Cardiac septum (tissue), 1 donor: ENCODE data around the gene GANAB. TPM values are rescaled to one million over a fixed set of nuclear protein-coding genes. Genes with fewer than 3 reads are reported as not detected.
"Not testable (repeated sequence)": the region's sequence is repeated elsewhere in the genome, so short reads cannot be mapped to it uniquely, and the experiment has no call there.

Experiments used
- DNase-seq: peaks from one replicate; pipeline ENCODE4 v3.0.0-alpha.2; 2020; ENCODE audit warnings: low spot score
- intact Hi-C: fragments of 100-400 bp; cut with DNase I; formaldehyde crosslinking; loops from one replicate; pipeline ENCODE4 v1.14.0; 2022
- total RNA-seq: library from RNA; stranded (reverse); fragmentation: NEBNext Ultra II Directional; extraction: Animal tissue kit (Norgen Biotek cat#: 25700); gene quantifications from one replicate; pipeline ENCODE4 v1.2.1, GENCODE V29; 2021
- donor health status: DM: no; HTN: no; CAD: no.

Gene GANAB
- total RNA-seq, 1 donor from 2014 or later = 99.8 TPM

DNA sequence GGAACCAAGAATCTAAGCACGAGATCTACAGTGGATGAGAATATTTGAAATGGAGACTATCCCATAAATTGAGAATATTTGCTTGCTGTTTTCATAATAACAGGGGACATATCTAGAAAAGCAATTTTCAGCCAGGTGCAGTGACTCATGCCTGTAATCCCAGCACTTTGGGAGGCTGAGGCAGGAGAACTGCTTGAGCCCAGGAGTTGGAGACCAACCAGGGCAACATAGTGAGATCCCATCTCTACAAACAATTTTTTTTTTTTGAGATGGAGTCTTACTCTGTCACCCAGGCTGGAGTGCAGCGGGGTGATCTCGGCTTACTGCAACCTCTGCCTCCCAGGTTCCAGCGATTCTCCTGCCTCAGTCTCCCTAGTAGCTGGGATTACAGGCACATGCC is 64.7 kb downstream of the GANAB start:
- intact Hi-C loops, DNase-seq: not testable (repeated sequence)

DNA sequence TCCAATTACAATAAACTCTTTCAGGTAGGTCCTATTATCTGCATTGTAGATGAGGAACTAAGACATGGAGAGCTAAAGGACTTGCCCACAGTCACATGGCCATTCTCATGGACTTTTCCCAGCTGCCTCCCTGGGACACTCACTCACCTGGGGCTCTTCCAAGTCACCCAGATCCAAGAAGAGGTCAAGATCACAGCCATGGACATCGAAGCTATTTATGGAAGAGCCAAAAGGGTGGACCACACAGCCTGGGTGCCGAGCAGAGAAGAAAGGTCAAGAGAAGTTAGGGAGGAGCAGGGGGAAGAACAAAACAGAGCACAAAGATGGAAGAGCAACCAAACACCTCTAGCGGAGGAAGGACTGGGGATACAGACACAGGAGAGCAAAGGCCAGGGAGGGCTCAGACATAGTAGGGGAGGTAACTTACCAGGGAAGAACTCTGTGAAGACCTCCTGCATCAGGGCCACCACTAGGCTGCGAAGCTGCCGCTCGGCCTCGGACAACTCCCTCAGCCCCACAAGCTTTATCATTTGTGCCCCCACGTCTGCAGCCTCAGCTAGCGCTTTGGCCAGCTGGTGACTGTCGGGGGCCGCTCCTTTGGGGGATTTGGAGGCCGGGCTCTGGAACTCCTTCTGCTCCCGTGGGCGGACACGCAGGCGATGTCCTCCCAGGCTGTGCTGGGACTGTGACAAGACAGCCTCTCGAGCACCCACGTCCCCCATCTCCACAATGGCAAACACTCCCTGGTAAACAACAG is 65.3 kb downstream of the GANAB start:
- DNase-seq = no peak
- intact Hi-C loops = no loop called here

GRCh38 chr11:62579252-62579651 is 67.2 kb downstream of the GANAB start:
- no peak for DNase-seq
- intact Hi-C loops = no loop called here

DNA sequence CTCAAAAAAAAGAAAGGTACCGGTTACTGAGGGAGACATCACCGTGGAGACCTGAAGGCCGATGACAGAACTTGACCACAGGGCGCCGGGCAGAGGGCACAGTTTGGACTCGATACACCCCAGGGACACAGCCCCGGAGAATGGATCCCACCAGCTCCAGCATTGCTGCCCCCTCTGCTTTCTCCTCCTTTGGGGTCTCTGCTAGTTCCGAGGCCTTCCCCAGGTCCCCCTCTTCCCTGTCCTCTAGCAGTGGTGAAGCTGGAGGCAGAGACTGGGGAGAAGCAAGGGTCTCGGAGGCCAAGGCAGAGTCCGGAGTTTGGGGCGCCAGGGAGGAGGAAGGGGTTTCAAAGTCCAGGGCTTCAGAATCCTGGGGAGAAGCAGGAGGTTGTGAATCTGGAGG is 67.9 kb downstream of the GANAB start:
- no peak for DNase-seq
- intact Hi-C loops = no loop called here

GRCh38 chr11:62577046-62577714 is 69.2 kb downstream of the GANAB start:
- intact Hi-C loops = no loop called here
- DNase-seq = no peak

- intact Hi-C loops = no loop called here
- DNase-seq = no peak
Observed at GRCh38 chr11:62575837-62576236, 70.6 kb downstream of the GANAB start.

- no peak for DNase-seq
- intact Hi-C loops = no loop called here
Observed at GRCh38 chr11:62575156-62575555, 71.3 kb downstream of the GANAB start.

Other genes starting within 250 kb of the GANAB start
- gene SCGB1A1, start 227.6 kb downstream of the GANAB start, total RNA-seq = not detected
- 485 TPM for gene AHNAK, start 99.8 kb downstream of the GANAB start, total RNA-seq
- 735 TPM for gene EEF1G, start 72.7 kb downstream of the GANAB start, total RNA-seq
- gene TUT1, start 55.1 kb downstream of the GANAB start, total RNA-seq = 11.7 TPM
- gene MTA2, start 44.7 kb downstream of the GANAB start, total RNA-seq = 36.8 TPM
- gene EML3, start 33.8 kb downstream of the GANAB start, total RNA-seq = 29.6 TPM
- gene ROM1, start 33.4 kb downstream of the GANAB start, total RNA-seq = 6.0 TPM
- gene B3GAT3, start 24.6 kb downstream of the GANAB start, total RNA-seq = 16.0 TPM
- gene INTS5, start 6.7 kb upstream of the GANAB start, total RNA-seq = 10.0 TPM
- 25.4 TPM for gene C11orf98, start 18.6 kb upstream of the GANAB start, total RNA-seq
- 7.5 TPM for gene CSKMT, start 18.7 kb upstream of the GANAB start, total RNA-seq
- gene UQCC3, start 25.1 kb upstream of the GANAB start, total RNA-seq = 6.9 TPM
- gene LBHD1, start 25.7 kb upstream of the GANAB start, total RNA-seq = 2.4 TPM
- 62.9 TPM for gene UBXN1, start 32.5 kb upstream of the GANAB start, total RNA-seq
- gene LRRN4CL, start 42.9 kb upstream of the GANAB start, total RNA-seq = 2.9 TPM
- gene BSCL2, start 60.8 kb upstream of the GANAB start, total RNA-seq = 13.3 TPM
- gene GNG3, start 61.1 kb upstream of the GANAB start, total RNA-seq = 0.27 TPM
- gene HNRNPUL2, start 80.8 kb upstream of the GANAB start, total RNA-seq = 34.8 TPM
- gene TTC9C, start 81.9 kb upstream of the GANAB start, total RNA-seq = 13.6 TPM
- 10.9 TPM for gene ZBTB3, start 107.5 kb upstream of the GANAB start, total RNA-seq
- 45.3 TPM for gene POLR2G, start 115.0 kb upstream of the GANAB start, total RNA-seq
- gene TAF6L, start 124.8 kb upstream of the GANAB start, total RNA-seq = 9.7 TPM
- gene TMEM179B, start 140.8 kb upstream of the GANAB start, total RNA-seq = 12.0 TPM
- 17.7 TPM for gene TMEM223, start 145.4 kb upstream of the GANAB start, total RNA-seq
- gene NXF1, start 158.8 kb upstream of the GANAB start, total RNA-seq = 36.7 TPM
- gene STX5, start 185.4 kb upstream of the GANAB start, total RNA-seq = 19.7 TPM
- gene TEX54, start 186.2 kb upstream of the GANAB start, total RNA-seq = not detected
- gene WDR74, start 193.0 kb upstream of the GANAB start, total RNA-seq = 22.8 TPM
- gene SLC3A2, start 234.3 kb upstream of the GANAB start, total RNA-seq = 38.6 TPM